Measurements from ENCODE around the gene POLN.

The POLN gene

DNA sequence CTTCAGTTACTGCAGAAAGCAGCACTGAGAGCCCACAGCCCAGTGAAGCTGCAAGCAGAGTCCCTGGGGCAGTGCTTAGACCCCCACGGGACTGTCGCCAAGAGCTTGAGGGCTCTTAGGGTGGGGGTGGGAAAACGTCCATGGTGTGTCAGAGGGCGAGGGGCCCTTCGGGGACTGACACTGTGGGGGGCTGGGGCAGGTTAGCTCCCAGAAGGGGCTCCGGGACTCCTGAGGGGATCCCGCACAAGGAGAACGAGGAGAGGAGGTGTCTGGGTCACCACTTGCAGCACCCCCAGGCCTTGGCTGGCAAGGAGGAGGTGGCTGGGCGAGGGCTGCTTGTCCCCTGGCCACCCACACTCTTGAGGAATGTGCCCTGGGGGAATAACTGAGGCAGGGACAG lies 162.0 kb downstream of the POLN start:
- no peak for DNase-seq

- DNase-seq: no peak
These were observed 162.9 kb downstream of the POLN start for GRCh38 chr4:2079006-2079405.

DNA sequence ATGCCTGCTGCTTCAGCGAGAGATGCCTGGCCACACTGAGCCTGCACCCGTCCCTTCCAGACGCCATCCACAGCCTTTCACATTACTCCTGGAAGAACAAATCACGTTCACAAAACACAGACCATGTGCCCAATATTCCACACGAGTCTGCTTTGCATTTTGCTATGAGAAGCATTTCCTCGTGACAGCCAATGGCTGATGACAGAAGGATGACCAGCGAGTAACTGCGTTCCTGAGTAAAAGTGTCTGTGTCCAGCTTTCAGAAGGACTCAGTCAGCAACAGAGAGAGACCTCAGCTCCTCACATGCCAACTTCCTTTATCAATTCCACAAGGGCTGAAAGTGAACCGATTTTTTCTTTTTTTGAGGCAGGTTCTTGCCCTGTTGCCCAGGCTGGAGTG lies 163.3 kb downstream of the POLN start:
- DNase-seq: no peak

DNA sequence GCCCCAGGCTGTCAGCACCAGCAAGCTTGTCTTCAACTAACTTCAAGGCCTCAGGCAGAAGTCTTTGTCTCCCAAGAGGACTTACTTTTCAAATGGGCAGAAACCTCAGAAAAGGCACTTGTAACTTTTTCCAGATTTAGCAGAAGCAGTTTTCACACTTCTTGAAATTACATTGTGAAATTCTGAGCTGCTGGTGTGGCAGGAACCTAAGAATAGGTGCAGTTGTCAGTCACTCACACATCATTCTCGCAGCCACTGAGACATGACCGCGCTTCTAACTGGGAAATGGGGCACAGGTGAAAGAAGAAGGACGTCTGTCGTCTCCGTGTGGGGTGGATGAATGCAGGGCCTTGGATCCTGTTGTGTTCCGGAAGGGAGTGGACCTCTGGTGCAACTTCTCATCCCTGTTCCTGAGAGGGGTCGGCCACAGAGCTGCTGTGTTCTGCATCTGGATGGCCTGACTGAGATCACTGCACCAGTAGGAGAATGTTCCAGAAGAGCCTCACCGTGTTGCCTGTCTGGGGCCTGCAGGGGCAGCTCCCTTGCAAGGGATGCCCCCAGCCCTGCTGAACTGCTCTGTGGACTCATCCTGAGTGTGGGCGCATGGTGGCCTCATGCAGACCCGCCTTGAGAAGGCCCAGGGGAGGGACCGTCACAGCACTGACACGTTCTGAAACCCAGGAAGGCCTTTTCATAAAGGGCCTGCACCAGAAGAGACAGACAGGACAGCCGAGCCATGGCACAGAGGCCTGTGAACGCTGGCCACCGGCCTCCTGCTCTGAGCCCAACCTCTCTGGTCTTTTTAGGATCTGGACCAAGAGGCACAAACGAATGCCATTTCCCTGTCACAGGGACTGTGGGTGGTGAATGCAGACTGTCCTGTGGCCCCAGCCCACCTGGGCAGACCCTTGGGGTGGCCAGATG lies 164.1 kb downstream of the POLN start:
- no peak for DNase-seq

GRCh38 chr4:2076908-2077536 lies 164.9 kb downstream of the POLN start:
- no peak for DNase-seq

DNA sequence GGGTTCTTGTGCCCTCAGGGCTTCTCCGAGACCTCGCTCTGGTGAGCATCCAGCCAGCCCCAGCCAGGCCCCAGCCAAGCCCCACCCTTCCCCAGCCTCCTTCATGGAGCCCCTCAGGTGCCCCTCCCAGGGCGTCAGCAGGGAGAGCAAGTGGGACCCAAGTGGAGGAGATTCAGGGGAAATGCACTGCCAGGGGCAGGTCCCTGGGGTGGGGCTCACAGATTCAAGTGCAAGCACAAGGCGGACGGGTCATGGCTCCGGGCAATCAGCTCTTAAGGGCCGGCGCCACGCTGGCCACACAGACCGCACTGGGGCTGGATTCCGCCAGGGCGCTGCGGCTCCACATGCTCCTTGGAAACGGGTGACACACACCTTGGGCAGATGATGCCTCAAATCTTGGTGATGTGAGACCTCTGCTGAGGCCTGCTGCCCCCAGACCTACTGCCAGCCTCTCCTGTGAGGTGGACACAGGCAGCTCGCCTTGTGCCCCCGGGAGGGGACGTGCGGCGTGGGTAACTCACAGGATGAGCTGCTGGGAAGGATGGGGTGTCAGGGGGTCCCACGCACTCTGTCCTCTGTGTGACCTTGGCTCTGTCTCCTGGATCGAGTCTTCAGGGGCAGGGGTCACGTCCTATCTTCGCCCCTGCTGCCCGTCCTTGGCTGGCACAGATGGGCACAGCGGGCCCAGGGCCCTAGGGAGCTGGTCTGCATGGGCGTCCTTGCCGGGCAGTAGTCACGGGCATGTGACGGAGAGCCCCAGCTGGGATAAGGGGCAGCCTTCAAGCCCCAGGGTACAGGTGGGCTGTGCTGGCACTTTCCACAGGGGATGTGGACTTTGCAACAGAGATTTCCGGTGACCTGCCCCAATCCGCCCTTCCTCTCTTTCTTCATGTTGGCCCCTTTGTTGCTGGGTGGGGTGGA lies 165.7 kb downstream of the POLN start:
- DNase-seq: no peak

- no peak for DNase-seq
These were observed 166.5 kb downstream of the POLN start for GRCh38 chr4:2075171-2075986.

DNA sequence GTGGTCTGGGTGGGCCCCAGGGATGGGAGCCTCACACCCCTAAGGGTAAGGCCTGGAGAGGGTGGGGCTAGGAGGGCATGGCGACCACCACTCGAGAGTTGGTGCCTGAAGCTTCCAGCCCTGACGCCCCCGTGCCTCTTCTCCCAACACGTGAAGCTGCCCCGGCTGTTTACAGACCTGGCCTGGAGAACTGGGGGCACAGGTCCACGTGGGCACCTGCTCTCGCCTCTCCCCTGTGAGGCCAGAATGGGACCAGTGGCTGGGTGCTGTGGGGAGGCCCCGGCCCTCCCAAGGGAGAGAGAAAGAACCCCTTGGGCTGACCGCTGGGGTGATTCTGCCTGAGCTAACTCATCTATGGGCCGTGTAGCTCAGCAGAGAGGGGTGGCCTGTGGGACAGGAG lies 167.3 kb downstream of the POLN start:
- no peak for DNase-seq

- DNase-seq: no peak
These were observed 168.0 kb downstream of the POLN start for GRCh38 chr4:2073808-2074481.

DNA sequence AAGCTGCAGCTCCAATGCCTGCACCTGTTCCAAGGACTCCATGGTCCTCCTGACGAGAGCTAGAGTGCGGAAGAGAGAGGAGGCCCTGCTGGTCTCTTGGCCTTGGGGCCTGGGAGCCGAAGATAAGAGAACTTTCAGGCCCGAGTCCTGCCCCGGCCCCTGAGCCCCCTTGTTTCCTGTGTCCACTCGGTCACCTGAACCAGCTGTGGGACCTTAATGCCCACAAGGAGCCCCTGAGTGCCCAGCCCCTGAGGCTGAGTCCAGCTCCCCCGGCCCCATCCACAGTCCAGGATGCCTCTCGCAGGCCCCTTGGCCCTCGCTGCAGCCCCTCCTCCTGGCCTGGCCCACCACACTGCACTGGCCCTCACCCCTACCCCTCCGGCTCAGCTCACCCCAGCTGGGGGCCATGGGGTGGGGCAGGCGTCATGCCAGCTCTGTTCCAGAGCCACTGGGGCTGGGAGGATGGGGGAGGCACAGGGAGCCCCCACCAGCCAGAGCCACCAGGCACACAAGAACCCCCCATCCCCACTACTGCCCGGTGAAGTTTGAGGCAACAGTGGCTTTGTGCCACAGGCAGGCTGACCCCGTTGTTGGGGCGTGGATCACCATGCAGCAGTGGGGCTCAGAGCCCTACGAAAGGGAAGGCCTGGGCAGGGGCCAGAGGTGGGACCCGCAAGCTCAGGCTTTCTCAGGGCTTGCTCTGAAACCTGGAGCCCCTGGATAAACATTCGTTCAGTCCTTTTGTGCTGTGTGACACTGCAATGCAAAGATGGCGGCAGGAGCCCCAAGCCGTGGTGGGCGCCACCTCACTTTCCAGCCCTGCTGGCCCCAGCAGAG lies 168.7 kb downstream of the POLN start:
- no peak for DNase-seq

- no peak for DNase-seq
These were observed 169.7 kb downstream of the POLN start for GRCh38 chr4:2071912-2072867.

- DNase-seq: no peak
These were observed 170.5 kb downstream of the POLN start for GRCh38 chr4:2071252-2071911.

- DNase-seq: no peak
These were observed 171.3 kb downstream of the POLN start for GRCh38 chr4:2070421-2071251.

- no peak for DNase-seq
These were observed 171.9 kb downstream of the POLN start for GRCh38 chr4:2069986-2070385.

- DNase-seq: no peak
These were observed 172.6 kb downstream of the POLN start for GRCh38 chr4:2069161-2069971.

DNA sequence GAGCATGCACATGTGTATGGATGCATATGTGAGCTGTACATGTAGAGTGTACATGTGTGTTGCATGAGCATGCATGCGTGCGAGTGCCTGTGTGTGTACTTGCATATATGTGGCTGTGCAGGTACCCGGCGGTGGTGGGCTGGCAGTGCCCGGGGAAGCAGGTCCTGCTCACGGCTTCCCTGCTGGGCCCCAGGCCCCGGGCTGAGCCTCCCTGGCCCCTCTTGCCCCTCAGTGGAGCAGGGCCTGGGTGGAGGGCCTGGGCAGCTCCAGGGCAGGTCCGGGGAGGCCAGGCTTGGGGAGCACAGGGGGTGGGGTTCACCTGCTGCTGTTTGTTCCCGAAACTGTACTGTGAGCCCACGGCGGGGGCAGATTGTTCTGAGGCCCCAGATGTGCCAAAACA lies 173.4 kb downstream of the POLN start:
- DNase-seq: no peak

DNA sequence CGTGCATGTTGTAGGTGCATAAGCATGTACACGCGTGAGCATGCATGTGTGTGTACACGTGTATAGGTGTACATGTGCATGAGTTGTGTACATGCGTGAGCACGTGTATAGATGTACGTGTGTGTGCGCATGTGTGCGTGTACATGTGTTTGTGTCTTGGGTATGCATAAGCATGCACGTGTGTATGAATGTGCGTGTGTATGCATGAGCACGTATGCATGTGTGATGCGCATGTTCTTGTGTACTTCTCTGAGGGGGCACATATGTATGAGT lies 173.8 kb downstream of the POLN start:
- no peak for DNase-seq

Measured in activated T-cell treated with anti-CD3 and anti-CD28 coated beads for 4 hours (primary cell).